AG04450 (cell line): Measurements from ENCODE around the gene KHNYN. TPM values are rescaled to one million over a fixed set of nuclear protein-coding genes. Genes with fewer than 3 reads are reported as not detected.

Experiments
- CTCF ChIA-PET: fragments of 300-600, 350-600 bp; formaldehyde crosslinking; extraction: SDS; loops from one replicate; lab custom pipeline; 2022; ENCODE audit warnings: antibody characterized with exemption, inconsistent platforms; lab: Charles Lee
- POLR2A ChIA-PET: fragments of 350-600 bp; formaldehyde crosslinking; extraction: SDS; loops from one replicate; lab custom pipeline; 2021; ENCODE audit warnings: antibody characterized with exemption, inconsistent platforms; lab: Yijun Ruan, JAX
- DNase-seq: peaks from one replicate; pipeline ENCODE4 v3.0.0-alpha.2; 2011; ENCODE audit warnings: low read depth, low spot score
- H3K27ac ChIP-seq: one replicate; pipeline ENCODE4 v1.5.1; 2012; ENCODE audit warnings: low read depth, low read length, control low read depth
- H3K27me3 ChIP-seq: one replicate; pipeline ENCODE4 v1.6.0; 2012; ENCODE audit warnings: low read length; ENCODE audit not compliant: control insufficient read depth, insufficient read depth
- H3K4me3 ChIP-seq: 2 replicates; pipeline ENCODE4 v1.5.1; 2011; ENCODE audit warnings: mild to moderate bottlenecking, low read depth, low read length, control low read depth
- H3K9me3 ChIP-seq: 2 replicates; pipeline ENCODE4 v1.5.1; 2012; ENCODE audit warnings: low read length; ENCODE audit not compliant: control insufficient read depth, insufficient read depth
- CTCF ChIP-seq: IDR thresholded peaks from 2 replicates; pipeline ENCODE4 v1.5.1; 2011; ENCODE audit warnings: low read depth, low read length, control low read depth, inconsistent platforms
- polyA plus RNA-seq: library from polyadenylated mRNA; depleted of rRNA; stranded (reverse); fragments of >200 nt; gene quantifications from 2 replicates; pipeline ENCODE4 v1.2.3, GENCODE V29; 2011

The KHNYN gene
- polyA plus RNA-seq, 1 experiment = 16.8 TPM

- TF ChIP-seq CTCF = no peak
- Histone ChIP-seq H3K9me3 (no peaks in the 10 kb centered on the region; the same call in 1 of the 2 replicates), H3K27ac (no peak overlapping the region), H3K27me3 (no peaks in the 10 kb centered on the region), H3K4me3 (no peak overlapping the region)
- ChIA-PET CTCF (interaction anchor here (0.9 to 13.3 kb wide), 4 partner anchors 8 to 132 kb away, joined by 5 to 712 read pairs (median 52); partner anchors contain the start of genes ADCY4 and RIPK3), POLR2A (no interaction called here)
- DNase-seq = no peak
Observed at GRCh38 chr14:24439830-24440605, 10.3 kb downstream of the KHNYN start.

- no peak for TF ChIP-seq CTCF
- Histone ChIP-seq H3K27ac (no peak overlapping the region), H3K27me3 (no peaks in the 10 kb centered on the region), H3K4me3 (no peak overlapping the region; the same call in 1 of the 2 replicates), H3K9me3 (no peaks in the 10 kb centered on the region; the same call in 1 of the 2 replicates)
- ChIA-PET POLR2A (no interaction called here), CTCF (interaction anchor here (0.9 to 4.2 kb wide), 5 partner anchors 9 to 133 kb away, joined by 5 to 66 read pairs (median 5); partner anchors contain the start of genes ADCY4 and CIDEB)
- no peak for DNase-seq
Observed at GRCh38 chr14:24440606-24441399, 11.0 kb downstream of the KHNYN start.

GRCh38 chr14:24441485-24441884 lies 11.7 kb downstream of the KHNYN start:
- no peaks in the 10 kb centered on the region for H3K27me3 ChIP-seq
- DNase-seq = no peak
- ChIA-PET CTCF (interaction anchor here (0.5 to 4.2 kb wide), 7 partner anchors 10 to 332 kb away, joined by 3 to 66 read pairs (median 5); partner anchors contain the start of genes ADCY4 and CIDEB), POLR2A (interaction anchor here (0.8 to 1.3 kb wide), 4 partner anchors 10 to 133 kb away, joined by 3 to 9 read pairs (median 6); partner anchors contain the start of genes CIDEB and KHNYN)
- no peaks in the 10 kb centered on the region; the same call in 1 of the 2 replicates for H3K9me3 ChIP-seq
- H3K27ac ChIP-seq = peak overlapping the region; percentile 100
- H3K4me3 ChIP-seq = peak overlapping the region; percentile 94
- TF ChIP-seq CTCF = no peak

GRCh38 chr14:24441904-24442239 lies 12.1 kb downstream of the KHNYN start:
- Histone ChIP-seq H3K27me3 (no peaks in the 10 kb centered on the region), H3K27ac (peak overlapping the region; percentile 100), H3K4me3 (peak overlapping the region; percentile 94), H3K9me3 (no peaks in the 10 kb centered on the region; the same call in 1 of the 2 replicates)
- TF ChIP-seq CTCF = no peak
- DNase-seq = no peak
- CTCF ChIA-PET = interaction anchor here (0.5 to 4.2 kb wide), 8 partner anchors 10 to 332 kb away, joined by 3 to 66 read pairs (median 5); partner anchors contain the start of genes ADCY4 and CIDEB
- POLR2A ChIA-PET = interaction anchor here (0.8 to 1.3 kb wide), 4 partner anchors 10 to 134 kb away, joined by 3 to 9 read pairs (median 6); partner anchors contain the start of genes CIDEB and KHNYN
